GM12801 (cell line): ENCODE results near the gene NOL4L.

Experiments used
- CTCF ChIP-seq: IDR thresholded peaks from one replicate; pipeline ENCODE4 v1.5.1; 2011; ENCODE audit warnings: control low read depth; ENCODE audit not compliant: insufficient read length; ENCODE audit errors: extremely low read depth

Gene NOL4L

DNA sequence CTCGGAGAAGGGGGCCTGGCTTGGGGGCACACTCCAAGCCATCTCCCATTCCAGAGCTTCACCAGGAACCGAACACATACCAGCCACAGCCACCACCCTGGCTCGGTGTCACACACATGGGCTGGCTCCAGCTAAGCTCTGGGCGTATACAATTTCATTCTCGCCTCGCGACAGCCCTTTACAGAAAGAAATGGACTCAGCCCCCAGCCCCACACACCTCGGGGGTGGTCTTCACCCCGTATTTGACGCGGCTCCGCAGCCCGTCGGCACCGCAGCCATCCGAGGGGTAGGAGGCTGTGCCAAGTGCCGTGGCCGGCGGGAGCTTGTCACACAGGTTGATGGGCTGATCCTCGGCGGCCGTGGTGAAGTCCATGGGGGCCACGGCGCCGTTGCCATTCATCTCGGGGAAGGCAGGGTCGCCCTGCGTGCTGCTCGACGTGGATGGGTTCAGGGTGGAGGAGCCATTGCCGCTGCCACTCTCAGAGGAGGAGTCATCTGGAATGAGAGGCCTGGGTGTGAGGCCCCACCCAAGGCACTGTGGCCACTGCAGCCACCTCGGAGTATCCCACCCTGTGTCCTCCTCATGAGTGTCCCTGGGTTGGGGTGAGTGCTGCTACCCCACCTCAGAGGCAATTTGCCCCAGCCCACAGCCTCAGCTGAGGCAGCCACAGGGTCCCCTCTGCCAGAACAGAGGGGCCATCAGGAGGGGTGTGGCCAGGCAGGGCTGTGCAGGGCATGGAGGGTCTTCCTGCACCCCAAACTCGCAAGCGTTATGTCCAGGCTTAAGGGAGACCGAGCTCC lies 129.0 kb downstream of the NOL4L start:
- no peak for TF ChIP-seq CTCF

DNA sequence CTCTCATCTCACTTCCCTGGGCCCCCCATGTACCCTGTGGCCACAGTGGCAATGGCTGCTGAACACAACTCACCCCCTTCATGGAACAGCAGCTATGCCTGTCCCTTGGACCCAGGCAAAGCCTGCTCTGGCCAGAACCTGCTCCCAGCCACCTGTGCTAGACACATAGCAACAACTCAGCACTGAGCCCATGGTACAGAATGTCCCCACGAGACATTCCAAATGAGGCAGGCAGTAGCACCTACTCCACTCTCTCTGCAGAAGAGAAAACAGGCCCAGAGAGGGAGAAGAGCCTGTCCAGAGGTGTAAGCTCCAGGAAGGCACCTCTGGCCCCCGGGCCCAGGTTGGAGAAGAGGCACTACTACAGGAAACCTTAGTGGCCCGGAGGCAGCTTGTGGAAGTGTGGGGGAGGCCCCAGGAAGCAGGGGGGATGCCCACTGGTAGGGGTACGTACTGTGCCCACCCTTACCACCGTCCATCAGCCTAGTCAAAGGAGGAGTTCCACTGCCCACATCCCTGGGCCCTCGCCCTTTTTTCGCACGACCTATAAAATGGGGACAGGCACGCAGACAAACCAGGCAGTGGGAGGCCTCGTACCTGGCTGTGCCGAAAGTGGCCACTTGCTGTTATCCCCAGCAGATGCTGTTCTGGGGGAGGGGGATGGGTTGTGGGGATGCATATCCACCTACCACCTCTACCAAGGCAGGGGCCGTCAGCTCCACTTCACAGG lies 129.8 kb downstream of the NOL4L start:
- no peak for TF ChIP-seq CTCF

- TF ChIP-seq CTCF = no peak
Measured at GRCh38 chr20:32454164-32455145, 130.7 kb downstream of the NOL4L start.

DNA sequence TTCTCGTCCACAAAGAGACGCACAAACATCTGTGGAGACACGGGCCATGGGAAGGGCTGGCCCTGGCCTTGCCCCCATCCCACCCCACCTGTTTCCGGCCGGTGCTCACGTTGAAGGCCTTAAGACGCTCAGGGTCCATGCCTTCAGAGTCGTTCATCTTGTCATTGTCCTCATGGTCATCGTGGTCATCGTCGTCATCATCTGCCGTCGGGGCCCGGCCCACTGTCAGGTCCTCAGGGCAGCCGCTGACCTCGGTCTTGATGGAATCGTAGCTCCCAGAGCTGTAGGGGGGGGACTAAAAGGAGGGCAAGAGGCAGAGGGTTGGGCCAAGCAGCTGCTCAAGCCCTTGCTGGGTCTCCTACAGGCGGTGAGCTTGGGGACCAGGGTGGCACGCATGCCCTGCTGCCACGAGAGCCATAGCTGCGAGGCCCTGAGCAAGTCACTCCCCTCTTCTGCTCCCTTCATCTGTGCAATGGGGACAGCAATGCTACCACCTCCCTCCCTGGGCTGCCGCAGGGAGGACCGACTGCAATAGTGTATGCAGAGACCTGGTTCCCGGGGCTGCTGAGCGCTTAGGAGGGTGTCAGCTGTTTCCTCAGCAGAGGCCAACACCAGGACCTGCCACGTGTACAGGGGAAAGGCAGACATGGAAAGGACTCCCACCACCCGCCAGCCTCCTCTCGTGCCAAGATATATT lies 131.5 kb downstream of the NOL4L start:
- TF ChIP-seq CTCF = no peak

- TF ChIP-seq CTCF = no peak
Measured at GRCh38 chr20:32452776-32453466, 132.2 kb downstream of the NOL4L start.

GRCh38 chr20:32451682-32452461 lies 133.3 kb downstream of the NOL4L start:
- TF ChIP-seq CTCF = no peak
